Left lobe of liver (tissue), 2 donors: ENCODE results near the gene CINP. TPM values are rescaled to one million over a fixed set of nuclear protein-coding genes. Genes with fewer than 3 reads are reported as not detected.

ENCODE experiments used
- ATAC-seq: fragments of 200-7000 bp; cut with Tn5 transposase; one replicate; pipeline ENCODE4 v1.9.1; 2020; ENCODE audit warnings: mild to moderate bottlenecking, moderate library complexity
- DNase-seq: peaks from one replicate; pipeline ENCODE4 v3.0.0-alpha.2; 2020; ENCODE audit warnings: low spot score
- total RNA-seq: library from RNA; stranded (reverse); gene quantifications from one replicate; pipeline ENCODE4 v1.2.1, GENCODE V29; 2021
- donor health status: DM: no; HTN: no; CAD: no; lungs with moderate emphysema.
- donor health status: DM: no; HTN: yes; CAD: no.

The CINP gene
- total RNA-seq, result 20.8 TPM

GRCh38 chr14:102362545-102363181 is at the start of gene CINP, which contains the start of gene TECPR2:
Gene CINP, minus strand, starts transcription at chr14:102362890. Its CDS starts 39 bp downstream, at chr14:102362851.
Gene TECPR2, plus strand, starts transcription at chr14:102362941. Its CDS starts 13,781 bp downstream, at chr14:102376722.
- DNase-seq (peak; percentile 98), ATAC-seq (peak; percentile 98)

- DNase-seq (no peak), ATAC-seq (no peak)
Measured at GRCh38 chr14:102408724-102409123, 46.0 kb upstream of the CINP start.

- DNase-seq, result no peak
- ATAC-seq, result no peak
Measured at GRCh38 chr14:102407258-102407657, 44.6 kb upstream of the CINP start.

- no peak for DNase-seq
- no peak for ATAC-seq
Measured at GRCh38 chr14:102403028-102403427, 40.3 kb upstream of the CINP start.

GRCh38 chr14:102396521-102396920 is 33.8 kb upstream of the CINP start:
- ATAC-seq (no peak), DNase-seq (no peak)

- DNase-seq (no peak), ATAC-seq (no peak)
Measured at GRCh38 chr14:102394717-102395375, 32.2 kb upstream of the CINP start.

GRCh38 chr14:102392506-102392905 is 29.8 kb upstream of the CINP start:
- DNase-seq, result no peak
- no peak for ATAC-seq

GRCh38 chr14:102390064-102390855 is 27.6 kb upstream of the CINP start:
- DNase-seq (no peak), ATAC-seq (no peak)

- ATAC-seq, result no peak
- DNase-seq, result no peak
Measured at GRCh38 chr14:102389246-102389645, 26.6 kb upstream of the CINP start.

- DNase-seq (no peak), ATAC-seq (no peak)
Measured at GRCh38 chr14:102387086-102387485, 24.4 kb upstream of the CINP start.

GRCh38 chr14:102378830-102379229 is 16.1 kb upstream of the CINP start:
- ATAC-seq, result no peak
- DNase-seq, result no peak

- no peak for DNase-seq
- ATAC-seq, result no peak
Measured at GRCh38 chr14:102377696-102378095, 15.0 kb upstream of the CINP start.

- ATAC-seq, result no peak
- DNase-seq, result no peak
Measured at GRCh38 chr14:102375119-102375518, 12.4 kb upstream of the CINP start.

- DNase-seq, result no peak
- ATAC-seq, result no peak
Measured at GRCh38 chr14:102374264-102374663, 11.6 kb upstream of the CINP start.

- no peak for DNase-seq
- ATAC-seq, result no peak
Measured at GRCh38 chr14:102373110-102373509, 10.4 kb upstream of the CINP start.

GRCh38 chr14:102371361-102371760 is 8.7 kb upstream of the CINP start:
- DNase-seq (no peak), ATAC-seq (no peak)

- peak; percentile 29 for ATAC-seq
Measured at GRCh38 chr14:102370305-102370809, 7.7 kb upstream of the CINP start.

GRCh38 chr14:102363182-102363943 is 673 bp upstream of the CINP start:
- DNase-seq, result no peak
- ATAC-seq, result peak; percentile 44

More at GRCh38 chr14:102370305-102370809, 7.7 kb upstream of the CINP start:
- no peak for DNase-seq

- peak; percentile 7 for ATAC-seq
- DNase-seq, result no peak
Measured at GRCh38 chr14:102362084-102362483, 606 bp downstream of the CINP start.

GRCh38 chr14:102360388-102360787 is 2.3 kb downstream of the CINP start:
- DNase-seq (no peak), ATAC-seq (no peak)

GRCh38 chr14:102359341-102359740 is 3.3 kb downstream of the CINP start:
- DNase-seq (no peak), ATAC-seq (no peak)
